ENCODE measurements around the gene GPC2. TPM values are rescaled to one million over a fixed set of nuclear protein-coding genes. Genes with fewer than 3 reads are reported as not detected.

The GPC2 gene
- polyA plus RNA-seq, 2 of the 4 experiments (the other 2 are of a cell fraction), result 1.1 to 2.9 TPM

DNA sequence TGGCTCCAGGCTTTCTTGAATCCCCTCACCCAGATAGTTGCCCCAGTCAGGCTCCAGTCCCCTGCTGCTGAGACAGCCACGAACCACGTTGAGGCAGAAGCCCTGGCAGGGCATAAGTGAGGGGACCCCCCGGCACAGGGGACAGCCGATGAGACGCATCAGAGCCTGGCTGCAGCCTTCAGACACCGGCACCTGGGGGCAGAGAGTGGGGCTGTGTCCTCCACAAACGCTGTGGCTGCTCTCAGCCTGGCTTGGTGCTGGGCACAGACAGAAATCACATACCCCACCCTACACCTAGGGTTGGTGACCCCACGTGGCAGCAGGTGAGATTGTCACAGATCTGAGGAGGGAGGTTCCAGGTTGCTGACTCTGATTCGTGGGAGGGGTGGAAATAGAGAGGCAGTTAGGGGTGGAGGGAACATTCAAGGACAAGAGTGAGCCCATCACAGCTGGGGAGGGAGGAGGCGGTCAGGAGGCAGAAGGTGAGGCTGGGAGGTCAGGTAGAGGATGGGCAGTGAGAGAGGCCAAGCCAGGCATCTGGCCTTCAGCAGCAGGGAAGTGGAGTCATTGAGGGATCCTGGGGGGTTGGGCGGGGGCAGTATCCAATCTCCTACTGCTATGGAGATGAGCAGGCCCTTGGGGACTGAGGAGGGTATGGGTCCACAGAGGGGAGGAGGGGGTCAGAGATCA is 3.2 kb downstream of the GPC2 start (continued):
- TF ChIP-seq HOXB13 (CRISPR knock-in tag; IDR thresholded peaks at IDR 0.05; ENCODE audit: low read depth) (no peak), SMC3 (IDR thresholded peaks at IDR 0.05) (no peak)
- TF ChIP-seq, protein P1, sequence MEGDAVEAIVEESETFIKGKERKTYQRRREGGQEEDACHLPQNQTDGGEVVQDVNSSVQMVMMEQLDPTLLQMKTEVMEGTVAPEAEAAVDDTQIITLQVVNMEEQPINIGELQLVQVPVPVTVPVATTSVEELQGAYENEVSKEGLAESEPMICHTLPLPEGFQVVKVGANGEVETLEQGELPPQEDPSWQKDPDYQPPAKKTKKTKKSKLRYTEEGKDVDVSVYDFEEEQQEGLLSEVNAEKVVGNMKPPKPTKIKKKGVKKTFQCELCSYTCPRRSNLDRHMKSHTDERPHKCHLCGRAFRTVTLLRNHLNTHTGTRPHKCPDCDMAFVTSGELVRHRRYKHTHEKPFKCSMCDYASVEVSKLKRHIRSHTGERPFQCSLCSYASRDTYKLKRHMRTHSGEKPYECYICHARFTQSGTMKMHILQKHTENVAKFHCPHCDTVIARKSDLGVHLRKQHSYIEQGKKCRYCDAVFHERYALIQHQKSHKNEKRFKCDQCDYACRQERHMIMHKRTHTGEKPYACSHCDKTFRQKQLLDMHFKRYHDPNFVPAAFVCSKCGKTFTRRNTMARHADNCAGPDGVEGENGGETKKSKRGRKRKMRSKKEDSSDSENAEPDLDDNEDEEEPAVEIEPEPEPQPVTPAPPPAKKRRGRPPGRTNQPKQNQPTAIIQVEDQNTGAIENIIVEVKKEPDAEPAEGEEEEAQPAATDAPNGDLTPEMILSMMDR (IDR thresholded peaks at IDR 0.05), result no peak

DNA sequence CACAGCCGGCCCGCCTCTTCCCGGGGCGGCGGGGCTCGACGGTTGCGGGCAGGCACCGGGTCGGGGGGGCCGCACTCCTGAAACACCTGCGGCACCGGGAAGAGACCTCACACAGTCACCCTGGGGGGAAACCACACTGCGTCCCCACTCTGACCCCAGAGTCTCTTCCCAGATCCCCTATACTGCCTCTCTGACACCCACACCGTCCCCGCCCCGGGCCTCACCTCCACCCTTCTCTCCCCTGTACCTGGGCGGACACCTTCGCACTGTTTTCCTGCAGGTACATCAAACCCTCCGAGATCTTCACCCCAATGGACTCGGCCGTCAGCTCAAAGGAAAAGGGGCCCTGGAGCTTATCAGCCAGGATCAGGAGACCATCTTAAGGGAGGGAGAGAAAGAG is 5.3 kb downstream of the GPC2 start:
- TF ChIP-seq NPAS2 (CRISPR knock-in tag; IDR thresholded peaks at IDR 0.05; ENCODE audit: borderline replicate concordance), result no peak
- TF ChIP-seq RCOR1 (IDR thresholded peaks at IDR 0.05; ENCODE audit: low read depth, low read length), result no peak
- no peak for TF ChIP-seq KDM1A (IDR thresholded peaks at IDR 0.05; ENCODE audit: low read depth)
- TF ChIP-seq MAZ (IDR thresholded peaks at IDR 0.05; ENCODE audit: borderline replicate concordance, low read depth, low read length), result no peak
- no peak for TF ChIP-seq MAFK (IDR thresholded peaks at IDR 0.05; ENCODE audit: partially characterized antibody)
- TF ChIP-seq RFX5 (IDR thresholded peaks at IDR 0.05), result no peak
- no peak for TF ChIP-seq EHF (CRISPR knock-in tag; IDR thresholded peaks at IDR 0.05)
- no peak for TF ChIP-seq POLR2AphosphoS2 (conservative IDR thresholded peaks at IDR 0.05; ENCODE audit: low read length)
- TF ChIP-seq CHD4 (IDR thresholded peaks at IDR 0.05; ENCODE audit: borderline replicate concordance), result no peak
- TF ChIP-seq, protein P2, sequence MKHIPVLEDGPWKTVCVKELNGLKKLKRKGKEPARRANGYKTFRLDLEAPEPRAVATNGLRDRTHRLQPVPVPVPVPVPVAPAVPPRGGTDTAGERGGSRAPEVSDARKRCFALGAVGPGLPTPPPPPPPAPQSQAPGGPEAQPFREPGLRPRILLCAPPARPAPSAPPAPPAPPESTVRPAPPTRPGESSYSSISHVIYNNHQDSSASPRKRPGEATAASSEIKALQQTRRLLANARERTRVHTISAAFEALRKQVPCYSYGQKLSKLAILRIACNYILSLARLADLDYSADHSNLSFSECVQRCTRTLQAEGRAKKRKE (CRISPR knock-in tag; IDR thresholded peaks at IDR 0.05; ENCODE audit: low read depth), result no peak
- TF ChIP-seq GATA3 (IDR thresholded peaks at IDR 0.05; ENCODE audit: borderline replicate concordance), result no peak
- TF ChIP-seq FOSB (CRISPR knock-in tag; IDR thresholded peaks at IDR 0.05), result no peak
- CTCF ChIA-PET, result interaction anchor here (0.7 to 2.2 kb wide), 5 partner anchors 12 to 39 kb away, joined by 3 to 8 read pairs (median 3); partner anchors contain the start of gene TRAPPC14
- FAIRE-seq (no peak), DNase-seq (ENCODE audit: low read depth in 1 of 2, low spot score in 1 of 2) (no peak), ATAC-seq (peak in 1 of 2 experiments; percentile 14; a peak in 2 of 6 replicates)
- Histone ChIP-seq H3K4me1 (peaks cover 4% of the 10 kb centered on the region; the same call in 2 of the 3 replicates), H3K4me3 (peak overlapping the region; percentile 40), H3K4me2 (peak overlapping the region; percentile 87), H3K27ac (peak overlapping the region in 1 of 2 experiments; percentile 68; a peak in 3 of 6 replicates), H3K9me3 (no peaks in the 10 kb centered on the region)
- WGBS (ENCODE audit: missing lambda C conversion rate), result 69% methylated on average over 22 of the region's 22 CpGs
- POLR2A ChIA-PET, result no interaction called here

DNA sequence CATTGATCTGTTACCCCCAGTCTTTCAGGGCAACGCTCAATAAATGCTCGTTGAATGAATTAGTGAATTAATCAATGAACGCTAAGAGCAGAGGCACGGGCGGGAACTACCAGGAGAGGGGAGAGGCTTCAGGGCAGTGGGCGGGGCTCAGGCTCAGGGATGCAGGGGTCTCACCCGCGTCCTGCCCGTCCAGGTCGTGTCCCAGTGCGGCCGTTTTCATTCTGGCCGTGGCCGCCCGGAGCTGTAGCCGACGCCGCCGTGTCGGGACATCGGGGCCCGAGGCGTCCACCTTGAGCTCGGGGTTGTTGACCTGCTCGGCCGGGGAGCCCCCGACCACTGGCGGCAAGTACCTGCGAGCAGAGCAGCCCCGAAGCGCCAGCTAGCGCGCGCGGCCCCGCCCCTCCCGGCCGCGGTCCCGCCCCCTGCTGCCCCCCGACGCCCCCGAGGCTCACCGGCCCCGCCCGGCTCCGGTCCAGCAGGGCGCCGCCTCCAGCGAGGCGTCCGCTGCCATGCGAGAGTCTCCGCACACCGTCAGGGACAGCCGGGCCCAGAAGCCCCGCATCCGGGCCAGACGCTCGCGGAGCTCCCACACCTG is 6.0 kb downstream of the GPC2 start:
- WGBS (ENCODE audit: missing lambda C conversion rate), result 9% methylated on average over 19 of the region's 61 CpGs
- ATAC-seq (peak; percentile 20 to 57; a peak in 4 of 6 replicates), DNase-seq (ENCODE audit: low read depth in 1 of 2, low spot score in 1 of 2) (no peak), FAIRE-seq (no peak)
- H3K27ac ChIP-seq, result peak overlapping the region in 1 of 2 experiments; percentile 68; a peak in 4 of 6 replicates
- TF ChIP-seq KDM1A (IDR thresholded peaks at IDR 0.05; ENCODE audit: low read depth) (no peak), RAD21 (conservative IDR thresholded peaks at IDR 0.05 in 1 of 2, IDR thresholded peaks at IDR 0.05 in 1 of 2) (no peak), EHF (CRISPR knock-in tag; IDR thresholded peaks at IDR 0.05) (no peak), FOXS1 (CRISPR knock-in tag; IDR thresholded peaks at IDR 0.05) (no peak)
- TF ChIP-seq, protein P3, sequence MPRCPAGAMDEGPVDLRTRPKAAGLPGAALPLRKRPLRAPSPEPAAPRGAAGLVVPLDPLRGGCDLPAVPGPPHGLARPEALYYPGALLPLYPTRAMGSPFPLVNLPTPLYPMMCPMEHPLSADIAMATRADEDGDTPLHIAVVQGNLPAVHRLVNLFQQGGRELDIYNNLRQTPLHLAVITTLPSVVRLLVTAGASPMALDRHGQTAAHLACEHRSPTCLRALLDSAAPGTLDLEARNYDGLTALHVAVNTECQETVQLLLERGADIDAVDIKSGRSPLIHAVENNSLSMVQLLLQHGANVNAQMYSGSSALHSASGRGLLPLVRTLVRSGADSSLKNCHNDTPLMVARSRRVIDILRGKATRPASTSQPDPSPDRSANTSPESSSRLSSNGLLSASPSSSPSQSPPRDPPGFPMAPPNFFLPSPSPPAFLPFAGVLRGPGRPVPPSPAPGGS (IDR thresholded peaks at IDR 0.05), result no peak
- TF ChIP-seq, protein P4, sequence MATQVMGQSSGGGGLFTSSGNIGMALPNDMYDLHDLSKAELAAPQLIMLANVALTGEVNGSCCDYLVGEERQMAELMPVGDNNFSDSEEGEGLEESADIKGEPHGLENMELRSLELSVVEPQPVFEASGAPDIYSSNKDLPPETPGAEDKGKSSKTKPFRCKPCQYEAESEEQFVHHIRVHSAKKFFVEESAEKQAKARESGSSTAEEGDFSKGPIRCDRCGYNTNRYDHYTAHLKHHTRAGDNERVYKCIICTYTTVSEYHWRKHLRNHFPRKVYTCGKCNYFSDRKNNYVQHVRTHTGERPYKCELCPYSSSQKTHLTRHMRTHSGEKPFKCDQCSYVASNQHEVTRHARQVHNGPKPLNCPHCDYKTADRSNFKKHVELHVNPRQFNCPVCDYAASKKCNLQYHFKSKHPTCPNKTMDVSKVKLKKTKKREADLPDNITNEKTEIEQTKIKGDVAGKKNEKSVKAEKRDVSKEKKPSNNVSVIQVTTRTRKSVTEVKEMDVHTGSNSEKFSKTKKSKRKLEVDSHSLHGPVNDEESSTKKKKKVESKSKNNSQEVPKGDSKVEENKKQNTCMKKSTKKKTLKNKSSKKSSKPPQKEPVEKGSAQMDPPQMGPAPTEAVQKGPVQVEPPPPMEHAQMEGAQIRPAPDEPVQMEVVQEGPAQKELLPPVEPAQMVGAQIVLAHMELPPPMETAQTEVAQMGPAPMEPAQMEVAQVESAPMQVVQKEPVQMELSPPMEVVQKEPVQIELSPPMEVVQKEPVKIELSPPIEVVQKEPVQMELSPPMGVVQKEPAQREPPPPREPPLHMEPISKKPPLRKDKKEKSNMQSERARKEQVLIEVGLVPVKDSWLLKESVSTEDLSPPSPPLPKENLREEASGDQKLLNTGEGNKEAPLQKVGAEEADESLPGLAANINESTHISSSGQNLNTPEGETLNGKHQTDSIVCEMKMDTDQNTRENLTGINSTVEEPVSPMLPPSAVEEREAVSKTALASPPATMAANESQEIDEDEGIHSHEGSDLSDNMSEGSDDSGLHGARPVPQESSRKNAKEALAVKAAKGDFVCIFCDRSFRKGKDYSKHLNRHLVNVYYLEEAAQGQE (IDR thresholded peaks at IDR 0.05), result no peak
- H3K9me3 ChIP-seq, result no peaks in the 10 kb centered on the region
- ChIA-PET CTCF (interaction anchor here (1.2 to 1.6 kb wide), 2 partner anchors 12 to 31 kb away, joined by 3 to 4 read pairs; partner anchors contain the start of gene TRAPPC14), POLR2A (no interaction called here)
- H3K4me3 ChIP-seq, result peak overlapping the region; percentile 40
- H3K4me2 ChIP-seq, result peak overlapping the region; percentile 87
- H3K4me1 ChIP-seq, result no peaks in the 10 kb centered on the region; the same call in 2 of the 3 replicates
